Stomach smooth muscle (tissue), 2 donors: ENCODE data around the gene CD4.
A peak's percentile ranks its signal among the peaks of the same experiment; 100 is the strongest.
"Not testable (repeated sequence)": the region's sequence is repeated elsewhere in the genome, so short reads cannot be mapped to it uniquely, and the experiment has no call there.

Experiments
- H3K27ac ChIP-seq: one replicate; pipeline ENCODE4 v1.7.0; 2013; ENCODE audit warnings: mild to moderate bottlenecking, low read length, inconsistent platforms
- H3K27me3 ChIP-seq, 2 donors: one replicate each; pipeline ENCODE4 v1.7.0; 2013; ENCODE audit warnings: low read length in 2 of 2; ENCODE audit not compliant: insufficient read depth in 2 of 2, control insufficient read depth in 1 of 2
- H3K36me3 ChIP-seq, 2 donors: one replicate each; pipeline ENCODE4 v1.7.0; 2013; ENCODE audit warnings: low read length in 2 of 2; ENCODE audit not compliant: control insufficient read depth in 2 of 2, insufficient read depth in 2 of 2
- H3K4me1 ChIP-seq: one replicate; pipeline ENCODE4 v1.7.0; 2013; ENCODE audit warnings: low read length; ENCODE audit not compliant: control insufficient read depth, insufficient read depth
- H3K4me3 ChIP-seq, 2 donors: one replicate each; pipeline ENCODE4 v1.7.0; 2013; ENCODE audit warnings: low read length in 2 of 2
- H3K9ac ChIP-seq, 2 donors: one replicate each; pipeline ENCODE4 v1.7.0; 2013; ENCODE audit warnings: low read length in 2 of 2, mild to moderate bottlenecking in 1 of 2
- H3K9me3 ChIP-seq, 2 donors: one replicate each; pipeline ENCODE4 v1.7.0; 2013; ENCODE audit warnings: low read length in 2 of 2; ENCODE audit not compliant: control insufficient read depth in 2 of 2
- donor health status: healthy.
- donor health status: Pancreatic carcinoma.

CD4 gene

DNA sequence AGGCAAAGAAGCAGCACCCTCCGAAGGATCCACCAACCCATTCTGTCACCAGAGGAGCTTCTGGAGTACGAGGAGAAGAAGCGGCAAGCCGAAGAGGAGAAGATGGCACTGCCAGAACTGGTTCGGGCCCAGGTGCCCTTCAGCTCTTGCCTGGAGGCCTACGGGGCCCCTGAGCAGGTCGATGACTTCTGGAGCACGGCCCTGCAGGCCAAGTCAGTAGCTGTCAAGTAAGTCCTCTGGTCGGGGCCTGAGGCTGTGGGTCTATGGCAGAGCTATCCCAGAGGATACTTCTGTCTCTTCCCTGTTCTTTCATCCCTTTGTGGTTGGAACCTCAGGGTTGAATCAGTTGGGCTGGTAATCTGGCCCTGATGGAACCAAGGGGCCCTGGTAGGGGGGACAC is 72.1 kb downstream of the CD4 start:
- Histone ChIP-seq H3K4me3 (no peak overlapping the region), H3K36me3 (peaks cover 66 to 76% of the 10 kb centered on the region in 2 donors), H3K4me1 (peaks cover 1% of the 10 kb centered on the region), H3K9ac (no peak overlapping the region), H3K27ac (no peak overlapping the region), H3K27me3 (no peaks in the 10 kb centered on the region), H3K9me3 (no peaks in the 10 kb centered on the region)

DNA sequence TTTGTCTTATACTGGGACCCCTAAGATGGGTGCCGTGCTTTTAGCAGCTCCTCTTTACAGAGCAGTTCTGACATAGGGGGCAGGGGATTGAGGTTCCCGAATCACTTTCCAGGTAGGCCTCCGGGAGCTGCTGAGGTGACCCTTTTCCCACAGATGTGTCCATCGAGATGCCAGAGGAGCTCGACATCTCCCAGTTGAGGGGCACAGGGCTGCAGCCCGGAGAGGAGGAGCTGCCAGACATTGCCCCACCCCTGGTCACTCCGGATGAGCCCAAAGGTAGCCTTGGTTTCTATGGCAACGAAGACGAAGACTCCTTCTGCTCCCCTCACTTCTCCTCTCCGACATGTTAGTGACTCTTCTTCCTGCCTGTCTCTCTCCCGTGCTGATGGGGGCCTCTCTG is 73.7 kb downstream of the CD4 start:
- H3K9me3 ChIP-seq: no peaks in the 10 kb centered on the region
- H3K4me1 ChIP-seq: peaks cover 9% of the 10 kb centered on the region
- no peak overlapping the region for H3K9ac ChIP-seq
- no peak overlapping the region for H3K27ac ChIP-seq
- peaks cover 51 to 62% of the 10 kb centered on the region in 2 donors for H3K36me3 ChIP-seq
- H3K4me3 ChIP-seq: no peak overlapping the region
- H3K27me3 ChIP-seq: no peaks in the 10 kb centered on the region

DNA sequence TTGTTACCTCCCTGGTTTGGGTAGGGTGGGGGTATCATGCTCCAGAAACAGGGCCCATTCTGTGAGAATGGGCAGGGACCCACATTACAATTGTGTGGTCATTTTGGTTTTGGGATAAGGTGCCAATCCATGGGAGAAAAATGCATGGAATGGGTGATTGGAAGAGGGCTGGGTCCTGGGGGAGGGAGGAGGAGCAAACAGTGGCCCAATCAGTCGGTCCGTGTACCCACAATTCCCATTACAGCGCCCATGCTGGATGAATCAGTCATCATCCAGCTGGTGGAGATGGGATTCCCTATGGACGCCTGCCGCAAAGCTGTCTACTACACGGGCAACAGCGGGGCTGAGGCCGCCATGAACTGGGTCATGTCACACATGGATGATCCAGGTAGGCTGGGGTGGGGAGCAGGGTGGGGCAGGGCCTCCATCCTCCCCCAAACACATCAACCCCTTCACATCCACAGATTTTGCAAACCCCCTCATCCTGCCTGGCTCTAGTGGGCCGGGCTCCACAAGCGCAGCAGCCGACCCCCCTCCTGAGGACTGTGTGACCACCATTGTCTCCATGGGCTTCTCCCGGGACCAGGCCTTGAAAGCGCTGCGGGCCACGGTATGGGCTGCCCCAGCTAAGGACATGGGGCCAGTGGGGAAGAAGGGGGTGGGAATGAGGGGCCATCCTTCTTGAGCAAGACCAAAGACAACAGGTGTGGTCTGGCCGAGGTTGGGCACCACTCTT is 74.4 kb downstream of the CD4 start:
- Histone ChIP-seq H3K27me3 (no peaks in the 10 kb centered on the region), H3K9me3 (no peaks in the 10 kb centered on the region), H3K36me3 (peaks cover 43 to 55% of the 10 kb centered on the region in 2 donors), H3K27ac (no peak overlapping the region), H3K4me1 (peaks cover 15% of the 10 kb centered on the region), H3K9ac (no peak overlapping the region), H3K4me3 (no peak overlapping the region)

DNA sequence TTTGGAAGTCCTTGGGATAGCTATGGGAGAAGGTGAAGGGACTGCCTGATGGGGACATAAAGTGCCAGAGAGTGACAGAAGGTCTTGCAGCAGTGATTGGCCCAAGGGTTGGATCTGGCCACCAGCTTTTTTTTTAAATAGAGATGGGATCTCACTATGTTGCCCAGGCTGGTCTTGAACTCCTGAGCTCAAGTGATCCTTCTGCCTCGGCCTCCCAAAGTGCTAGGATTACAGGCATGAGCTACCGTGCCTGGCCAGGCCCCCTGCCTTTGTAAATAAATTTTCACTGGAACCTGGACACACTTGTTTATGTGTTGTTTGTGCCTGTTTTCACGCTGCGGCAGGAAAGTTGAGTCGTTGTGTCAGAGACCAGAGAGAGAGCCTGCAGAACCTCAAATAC is 76.0 kb downstream of the CD4 start:
- H3K36me3 ChIP-seq: peaks cover 42 to 50% of the 10 kb centered on the region in 2 donors

DNA sequence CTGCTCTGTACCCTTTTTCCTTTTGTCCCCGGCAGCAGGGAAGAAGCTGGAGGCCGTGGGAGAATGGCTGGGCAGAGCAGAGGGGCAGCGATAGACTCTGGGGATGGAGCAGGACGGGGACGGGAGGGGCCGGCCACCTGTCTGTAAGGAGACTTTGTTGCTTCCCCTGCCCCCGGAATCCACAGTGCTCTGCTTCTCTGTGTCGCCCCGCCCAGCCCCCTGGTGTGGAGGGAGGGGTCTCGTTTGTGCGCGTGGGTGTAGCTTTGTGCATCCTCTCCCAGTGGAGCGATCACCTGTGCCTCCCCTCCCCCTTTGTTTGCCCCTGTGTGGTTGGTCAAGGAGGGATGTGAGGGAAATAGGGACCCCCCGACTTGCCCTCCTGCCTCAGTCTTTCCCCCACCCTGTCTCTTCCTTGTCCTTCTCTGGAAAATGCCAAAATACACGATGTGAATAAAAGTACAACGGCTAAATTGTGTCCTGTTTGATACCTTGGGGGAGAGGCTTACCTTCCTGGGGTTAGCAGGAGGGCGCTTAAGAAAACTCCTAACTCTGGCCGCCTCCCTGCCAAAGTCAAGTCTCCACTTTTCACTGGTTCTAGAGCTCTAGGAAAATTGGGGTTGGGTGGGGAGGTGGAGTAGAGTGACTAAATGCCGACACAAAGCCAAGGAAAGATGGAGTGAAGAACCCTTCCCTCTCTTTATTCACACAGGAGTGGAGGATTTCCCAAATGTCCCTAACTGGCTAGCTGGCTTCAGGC is 77.0 kb downstream of the CD4 start:
- peaks cover 33% of the 10 kb centered on the region for H3K4me1 ChIP-seq

More for the DNA sequence above, 76.0 kb downstream of the CD4 start:
- not testable (repeated sequence) for H3K27ac ChIP-seq, H3K9me3 ChIP-seq, H3K4me3 ChIP-seq, H3K9ac ChIP-seq, H3K27me3 ChIP-seq
- peaks cover 28% of the 10 kb centered on the region for H3K4me1 ChIP-seq

DNA sequence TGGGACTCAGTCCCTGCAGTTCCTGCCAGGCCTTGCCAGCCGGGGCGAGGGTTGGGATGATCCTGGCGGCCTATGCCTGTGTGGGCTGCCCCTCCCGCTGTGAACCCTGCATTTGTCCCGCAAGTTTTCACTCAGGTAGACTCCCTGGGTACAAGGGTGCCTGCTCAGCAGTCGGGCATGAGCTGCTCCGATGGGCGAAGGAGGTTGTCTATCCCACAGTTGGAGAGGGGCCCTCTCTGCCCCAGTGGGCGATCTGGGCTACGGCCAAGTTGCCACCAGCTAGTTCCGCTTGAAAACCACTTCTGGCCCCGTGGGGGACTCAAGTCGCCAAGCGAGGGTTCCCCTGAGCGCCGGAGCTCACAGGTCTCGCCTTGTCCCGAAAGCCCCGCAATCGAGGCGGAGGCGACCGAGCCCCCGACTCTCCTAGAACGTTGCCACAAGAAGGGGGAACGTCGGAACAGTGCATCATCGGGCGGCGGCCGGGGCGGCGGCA is 77.6 kb downstream of the CD4 start:
- no peaks in the 10 kb centered on the region for H3K9me3 ChIP-seq
- H3K4me3 ChIP-seq: peak overlapping the region; percentile 80 to 92
- H3K27ac ChIP-seq: peak overlapping the region; percentile 97
- peak overlapping the region; percentile 84 to 94 for H3K9ac ChIP-seq
- H3K36me3 ChIP-seq: peaks cover 26 to 44% of the 10 kb centered on the region in 2 donors
- H3K4me1 ChIP-seq: peaks cover 39% of the 10 kb centered on the region
- no peaks in the 10 kb centered on the region for H3K27me3 ChIP-seq

More for the DNA sequence above, 77.0 kb downstream of the CD4 start:
- peak overlapping the region; percentile 80 to 92 for H3K4me3 ChIP-seq
- H3K27me3 ChIP-seq: no peaks in the 10 kb centered on the region
- peaks cover 32 to 45% of the 10 kb centered on the region in 2 donors for H3K36me3 ChIP-seq
- peak overlapping the region; percentile 97 for H3K27ac ChIP-seq
- H3K9me3 ChIP-seq: no peaks in the 10 kb centered on the region
- H3K9ac ChIP-seq: peak overlapping the region; percentile 84 to 94

DNA sequence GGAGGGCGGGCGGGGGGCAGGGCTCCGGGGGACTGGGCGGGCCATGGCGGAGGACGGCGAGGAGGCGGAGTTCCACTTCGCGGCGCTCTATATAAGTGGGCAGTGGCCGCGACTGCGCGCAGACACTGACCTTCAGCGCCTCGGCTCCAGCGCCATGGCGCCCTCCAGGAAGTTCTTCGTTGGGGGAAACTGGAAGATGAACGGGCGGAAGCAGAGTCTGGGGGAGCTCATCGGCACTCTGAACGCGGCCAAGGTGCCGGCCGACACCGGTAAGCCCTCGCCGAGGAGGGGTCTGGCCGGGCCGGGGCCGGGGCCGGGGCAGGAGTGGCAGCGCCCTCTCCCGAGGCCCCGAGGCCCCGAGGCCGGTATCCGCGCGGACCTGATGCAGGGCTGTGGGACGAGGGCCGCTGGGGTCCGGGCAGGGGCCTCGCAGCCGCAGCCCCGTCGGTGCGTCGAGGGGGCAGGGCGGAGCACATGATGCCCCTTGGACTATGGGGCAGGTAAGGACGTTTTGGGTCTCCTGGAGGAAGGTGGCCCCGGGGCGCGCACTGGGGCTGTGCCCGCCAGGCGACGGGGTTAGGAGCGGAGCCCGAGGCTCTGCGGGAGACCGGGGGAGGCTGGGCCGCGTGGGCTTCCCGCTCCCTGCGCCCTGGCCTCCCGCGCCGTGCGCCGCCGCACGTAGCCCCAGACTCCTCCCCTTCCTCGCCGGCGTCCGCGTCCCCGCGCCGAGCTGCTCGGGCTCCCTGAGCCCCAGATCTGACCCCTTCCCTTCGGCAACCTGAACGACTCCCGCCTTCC is 78.3 kb downstream of the CD4 start, which contains the start of gene TPI1:
TPI1 (plus strand) TSS at position 119 of the 798 bp plus-strand sequence; CDS start at position 155, 36 bp downstream.
- H3K36me3 ChIP-seq: peaks cover 26 to 40% of the 10 kb centered on the region in 2 donors
- H3K4me3 ChIP-seq: peak within 1 kb of the TSS; percentile 86 to 92
- peaks cover 45% of the 10 kb centered on the region for H3K4me1 ChIP-seq
- no peaks in the 10 kb centered on the region for H3K9me3 ChIP-seq
- H3K27me3 ChIP-seq: no peaks in the 10 kb centered on the region
- peak within 1 kb of the TSS; percentile 97 for H3K27ac ChIP-seq
- H3K9ac ChIP-seq: peak within 1 kb of the TSS; percentile 88 to 94

DNA sequence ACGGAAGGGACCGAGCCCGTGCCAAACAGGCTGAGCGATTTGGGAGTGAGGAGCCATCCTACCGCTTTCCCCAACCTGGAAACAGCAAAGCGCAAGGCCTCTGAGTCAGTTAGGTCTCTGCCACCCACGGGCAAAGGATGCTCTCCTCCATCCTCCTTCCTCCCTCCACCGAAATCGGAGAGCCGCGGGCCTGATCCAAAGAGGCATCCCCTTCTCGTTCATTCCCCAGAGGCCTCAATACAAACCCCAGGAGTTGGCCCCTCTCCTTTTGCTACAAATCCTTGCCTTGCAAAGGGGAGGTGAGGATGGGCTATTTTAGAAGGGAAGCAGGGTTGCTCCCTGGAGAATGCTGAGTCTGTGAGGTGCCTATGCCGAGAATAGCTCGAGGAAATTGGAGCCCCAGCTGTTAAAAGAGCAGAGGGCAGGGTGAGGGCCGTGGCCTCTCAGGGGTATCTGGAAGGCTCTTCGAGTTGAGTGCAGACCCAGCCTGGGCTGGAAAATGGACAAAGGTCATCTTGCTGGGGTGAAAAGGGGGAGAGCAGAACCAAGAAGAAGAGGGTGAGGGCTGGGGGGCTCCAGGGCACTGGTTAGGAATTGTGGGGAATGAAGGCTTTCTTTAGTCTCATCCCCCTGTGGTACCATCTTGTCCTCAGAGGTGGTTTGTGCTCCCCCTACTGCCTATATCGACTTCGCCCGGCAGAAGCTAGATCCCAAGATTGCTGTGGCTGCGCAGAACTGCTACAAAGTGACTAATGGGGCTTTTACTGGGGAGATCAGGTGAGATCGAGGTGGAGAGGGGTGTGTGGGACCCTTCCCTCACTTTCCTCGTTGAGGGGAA is 79.1 kb downstream of the CD4 start:
- Histone ChIP-seq H3K27ac (peak overlapping the region; percentile 97), H3K36me3 (peaks cover 20 to 32% of the 10 kb centered on the region in 2 donors), H3K4me1 (peaks cover 47% of the 10 kb centered on the region)

DNA sequence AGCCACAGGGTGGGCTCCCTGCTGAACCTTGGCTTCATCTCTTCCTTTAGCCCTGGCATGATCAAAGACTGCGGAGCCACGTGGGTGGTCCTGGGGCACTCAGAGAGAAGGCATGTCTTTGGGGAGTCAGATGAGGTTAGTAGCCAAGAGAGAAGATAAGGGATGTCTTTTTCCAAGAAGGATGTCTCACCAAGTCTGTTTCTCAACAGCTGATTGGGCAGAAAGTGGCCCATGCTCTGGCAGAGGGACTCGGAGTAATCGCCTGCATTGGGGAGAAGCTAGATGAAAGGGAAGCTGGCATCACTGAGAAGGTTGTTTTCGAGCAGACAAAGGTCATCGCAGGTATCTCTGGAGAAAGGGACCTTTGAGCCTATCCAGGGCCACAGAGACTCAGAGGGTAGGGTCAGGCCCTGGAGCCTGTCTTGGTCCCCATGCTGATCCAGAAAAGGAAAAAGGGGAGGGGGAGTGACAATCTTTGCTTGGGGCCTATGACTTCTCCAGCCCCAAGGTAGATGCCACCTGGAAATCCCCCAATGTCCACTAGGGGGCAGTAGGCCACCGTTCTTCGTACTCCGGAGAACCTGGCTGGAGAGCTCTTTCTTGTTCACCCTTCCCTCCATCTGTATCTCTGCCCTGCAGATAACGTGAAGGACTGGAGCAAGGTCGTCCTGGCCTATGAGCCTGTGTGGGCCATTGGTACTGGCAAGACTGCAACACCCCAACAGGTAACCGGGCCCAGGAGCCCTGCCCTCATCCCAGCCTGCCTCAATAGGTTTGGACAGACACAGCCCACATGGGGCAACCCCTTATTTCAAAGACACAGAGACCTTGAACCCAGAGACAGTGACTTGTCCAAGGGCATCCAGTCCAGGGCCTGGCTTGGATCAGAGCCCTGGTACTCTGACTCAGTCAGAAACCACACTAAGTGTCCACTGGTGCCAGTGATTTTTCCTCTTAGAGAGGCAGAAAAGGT is 80.0 kb downstream of the CD4 start:
- peak overlapping the region; percentile 86 to 92 for H3K4me3 ChIP-seq
- peak overlapping the region; percentile 37 for H3K27ac ChIP-seq
- H3K9ac ChIP-seq: peak overlapping the region; percentile 87 to 88
- peaks cover 16 to 30% of the 10 kb centered on the region in 2 donors for H3K36me3 ChIP-seq
- H3K9me3 ChIP-seq: no peaks in the 10 kb centered on the region
- H3K27me3 ChIP-seq: no peaks in the 10 kb centered on the region
- peaks cover 52% of the 10 kb centered on the region for H3K4me1 ChIP-seq

More for the DNA sequence above, 79.1 kb downstream of the CD4 start:
- H3K4me3 ChIP-seq: peak overlapping the region; percentile 86 to 92
- H3K27me3 ChIP-seq: no peaks in the 10 kb centered on the region
- peak overlapping the region; percentile 87 to 88 for H3K9ac ChIP-seq
- H3K9me3 ChIP-seq: no peaks in the 10 kb centered on the region
